ENCODE measurements around the gene POFUT2.

POFUT2 gene

DNA sequence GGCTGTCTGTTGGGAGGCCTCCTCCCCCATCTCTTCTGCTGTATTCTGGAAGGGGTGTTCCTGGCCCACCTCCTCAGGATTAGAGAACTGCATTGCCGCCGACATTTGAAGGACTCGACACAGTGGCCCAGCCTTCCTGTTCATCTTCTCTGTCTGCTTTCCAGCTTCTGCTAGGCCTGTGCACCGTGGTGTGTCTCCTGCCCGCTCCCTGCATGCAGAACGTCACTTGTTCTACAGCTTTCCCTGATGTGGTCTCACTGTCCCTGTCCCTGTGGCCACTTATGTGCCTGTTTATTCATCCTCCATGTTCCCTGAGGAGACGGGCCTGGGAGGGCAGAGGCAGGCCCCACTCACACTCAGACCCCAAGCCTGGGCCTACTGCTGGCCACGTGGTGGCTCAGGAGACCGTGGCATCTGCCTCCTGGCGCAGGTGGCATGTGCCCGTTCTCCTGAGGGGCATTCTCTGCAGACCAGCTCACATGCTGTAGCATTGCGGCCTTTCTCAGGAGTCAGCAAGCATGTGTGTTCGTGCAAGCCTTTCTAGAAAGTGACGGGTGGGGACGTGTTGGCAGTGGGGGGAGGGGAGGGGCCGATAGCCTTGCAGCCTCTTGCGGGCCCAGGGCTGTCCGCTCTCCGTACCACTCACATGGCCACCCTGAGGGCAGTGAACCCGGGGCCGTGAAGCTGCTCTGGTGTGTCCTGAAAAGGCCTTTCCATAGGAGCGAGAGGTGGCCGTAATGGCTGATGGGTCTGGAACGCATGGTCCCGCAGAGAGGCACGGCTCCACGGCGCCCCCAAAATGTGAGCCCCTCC lies 35.9 kb downstream of the POFUT2 start:
- Mint-ChIP-seq H3K27ac (no peak overlapping the region), H3K36me3 (no peaks in the 10 kb centered on the region), H3K9me3 (ENCODE audit: low read depth) (no peaks in the 10 kb centered on the region), H3K4me1 (ENCODE audit: low read depth) (peaks cover 2% of the 10 kb centered on the region), H3K27me3 (peaks cover 7% of the 10 kb centered on the region), H3K4me3 (no peak overlapping the region)

DNA sequence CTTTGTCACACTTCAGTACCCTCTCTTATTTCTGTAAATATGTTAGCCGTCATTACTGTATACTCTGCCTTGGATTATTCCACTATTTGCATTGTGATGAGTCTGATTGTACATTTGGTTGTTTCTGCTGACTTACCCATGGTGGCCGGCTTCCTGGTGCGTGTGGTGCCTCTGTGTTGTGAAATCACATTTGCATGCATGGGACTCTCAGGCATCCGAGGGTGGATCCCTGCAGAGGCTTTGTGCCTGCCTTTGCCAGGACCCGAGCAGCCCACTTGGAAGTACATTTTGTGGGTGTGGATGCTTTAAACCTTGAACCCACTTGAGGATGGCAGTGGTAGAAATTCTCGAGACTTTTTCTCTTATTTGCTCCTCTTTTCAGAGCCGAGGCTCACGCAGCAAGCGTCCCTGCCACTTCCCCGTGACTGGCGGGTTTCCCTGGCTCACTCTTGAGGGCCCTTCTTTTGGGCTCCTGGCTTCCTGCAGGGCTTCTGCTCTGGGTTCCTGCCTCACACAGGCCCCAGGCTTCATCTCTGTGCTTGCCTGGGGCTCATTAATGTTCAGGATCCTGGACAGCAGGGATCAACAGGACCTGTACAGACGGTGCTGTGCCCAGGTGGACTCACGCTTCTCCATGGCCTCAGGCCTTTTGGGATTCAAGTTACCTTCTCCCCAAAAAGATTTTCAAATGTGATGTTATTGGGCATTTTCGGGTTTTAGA lies 36.6 kb downstream of the POFUT2 start:
- Mint-ChIP-seq H3K4me3 (no peak overlapping the region), H3K36me3 (no peaks in the 10 kb centered on the region), H3K4me1 (ENCODE audit: low read depth) (peaks cover 2% of the 10 kb centered on the region), H3K27ac (no peak overlapping the region), H3K27me3 (peaks cover 8% of the 10 kb centered on the region), H3K9me3 (ENCODE audit: low read depth) (no peaks in the 10 kb centered on the region)

DNA sequence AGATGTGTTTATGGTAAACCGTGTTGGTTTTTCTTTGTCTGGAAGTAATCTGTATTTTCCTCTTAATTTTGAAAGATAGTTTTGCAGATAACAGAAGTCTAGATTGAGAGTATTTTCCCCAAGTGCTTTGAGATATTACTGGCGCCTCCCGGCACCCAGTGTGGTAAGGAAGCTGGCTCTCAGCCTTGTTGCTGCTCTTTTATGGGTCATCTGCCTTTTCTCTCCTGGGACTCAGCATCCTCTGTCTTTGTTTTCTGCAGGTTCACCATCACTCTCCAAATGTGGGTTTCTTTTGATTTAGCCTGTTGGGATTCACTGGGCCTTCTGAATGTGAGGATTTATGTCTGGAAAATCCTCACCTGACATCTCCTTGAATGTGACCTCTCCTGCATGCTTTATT lies 37.4 kb downstream of the POFUT2 start:
- Mint-ChIP-seq H3K4me1 (ENCODE audit: low read depth) (peaks cover 2% of the 10 kb centered on the region), H3K36me3 (no peaks in the 10 kb centered on the region), H3K4me3 (no peak overlapping the region), H3K27me3 (peaks cover 8% of the 10 kb centered on the region), H3K27ac (no peak overlapping the region), H3K9me3 (ENCODE audit: low read depth) (no peaks in the 10 kb centered on the region)

DNA sequence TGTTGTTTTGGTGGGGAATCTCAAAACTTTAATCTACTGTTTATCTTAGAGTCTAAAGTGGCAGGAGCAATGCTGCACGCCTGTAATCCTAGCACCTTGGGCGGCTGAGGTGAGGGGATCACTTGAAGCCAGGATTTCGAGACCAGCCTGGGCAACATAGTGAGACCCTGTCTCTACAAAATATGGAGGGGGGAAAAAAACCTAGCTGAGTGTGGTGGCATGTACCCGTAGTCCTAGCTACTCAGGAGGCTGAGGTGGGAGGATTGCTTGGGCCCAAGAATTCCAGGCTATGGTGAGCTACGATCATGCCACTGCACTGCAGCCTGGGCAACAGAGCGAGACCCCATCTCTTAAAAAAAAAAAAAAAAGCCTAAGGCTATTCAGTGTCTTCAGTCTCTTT lies 38.1 kb downstream of the POFUT2 start:
- Mint-ChIP-seq H3K36me3 (no peaks in the 10 kb centered on the region), H3K4me1 (ENCODE audit: low read depth) (no peaks in the 10 kb centered on the region), H3K9me3 (ENCODE audit: low read depth) (no peaks in the 10 kb centered on the region), H3K27me3 (peaks cover 5% of the 10 kb centered on the region), H3K4me3 (no peak overlapping the region), H3K27ac (no peak overlapping the region)

DNA sequence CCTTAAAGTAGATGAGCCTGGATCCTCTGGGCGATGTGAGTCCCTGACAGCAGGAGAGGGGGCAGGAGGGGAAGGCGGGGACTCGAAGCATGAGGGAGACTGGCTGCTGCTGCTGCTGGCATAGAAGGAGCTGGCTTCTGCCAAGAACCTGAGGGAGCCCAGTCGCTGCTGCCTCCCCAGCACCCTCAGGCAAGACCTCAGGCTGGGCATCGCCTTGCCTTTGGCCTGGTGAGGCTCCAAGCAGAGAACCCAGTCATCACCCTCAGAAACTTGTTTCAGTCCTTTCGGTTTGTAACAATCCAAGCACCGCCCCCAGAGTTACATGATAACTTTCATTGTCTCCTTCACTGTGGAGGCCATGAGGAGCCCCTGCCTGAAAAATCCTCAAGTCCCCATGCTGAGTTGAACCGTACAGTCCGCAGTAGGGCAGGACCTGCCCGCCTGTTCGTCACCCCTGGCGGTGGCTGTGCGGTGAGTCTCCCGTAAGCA lies 38.8 kb downstream of the POFUT2 start:
- no peak overlapping the region for H3K27ac Mint-ChIP-seq

DNA sequence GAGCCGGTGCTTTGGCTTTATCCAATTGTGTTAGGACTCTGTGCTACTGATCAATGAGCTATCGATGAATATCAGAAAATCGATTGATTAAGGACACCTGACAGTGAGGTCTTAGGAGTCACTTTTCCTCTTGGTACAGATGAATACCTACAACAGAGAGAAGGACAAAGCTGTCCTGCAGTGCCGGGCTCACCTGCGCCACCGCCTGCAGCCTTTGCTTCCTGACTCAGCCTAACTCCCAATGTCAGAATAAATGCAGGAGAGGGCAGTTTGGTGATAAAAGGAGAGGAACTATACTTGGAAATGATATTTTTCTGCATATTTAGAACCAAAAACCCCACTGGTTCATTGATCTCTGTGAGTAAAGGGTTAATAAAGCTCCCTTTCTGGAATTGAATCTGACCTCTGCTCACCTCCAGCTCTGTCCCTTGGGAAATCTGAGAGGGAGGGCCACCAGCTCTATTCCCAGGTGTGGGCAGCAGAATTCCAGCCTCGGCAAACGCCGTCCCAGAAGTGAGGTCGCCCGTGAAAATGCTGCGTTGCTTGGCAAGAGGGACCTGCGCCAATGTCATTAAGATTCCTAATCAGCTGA lies 39.3 kb downstream of the POFUT2 start:
- peaks cover 1% of the 10 kb centered on the region for H3K27me3 Mint-ChIP-seq
- no peaks in the 10 kb centered on the region for H3K36me3 Mint-ChIP-seq
- H3K4me3 Mint-ChIP-seq = no peak overlapping the region
- H3K9me3 Mint-ChIP-seq (ENCODE audit: low read depth) = peaks cover 5% of the 10 kb centered on the region
- H3K4me1 Mint-ChIP-seq (ENCODE audit: low read depth) = no peaks in the 10 kb centered on the region
- no peak overlapping the region for H3K27ac Mint-ChIP-seq

More for the DNA sequence above, 38.8 kb downstream of the POFUT2 start:
- Mint-ChIP-seq H3K4me3 (no peak overlapping the region), H3K4me1 (ENCODE audit: low read depth) (no peaks in the 10 kb centered on the region), H3K27me3 (peaks cover 1% of the 10 kb centered on the region), H3K36me3 (no peaks in the 10 kb centered on the region), H3K9me3 (ENCODE audit: low read depth) (no peaks in the 10 kb centered on the region)

DNA sequence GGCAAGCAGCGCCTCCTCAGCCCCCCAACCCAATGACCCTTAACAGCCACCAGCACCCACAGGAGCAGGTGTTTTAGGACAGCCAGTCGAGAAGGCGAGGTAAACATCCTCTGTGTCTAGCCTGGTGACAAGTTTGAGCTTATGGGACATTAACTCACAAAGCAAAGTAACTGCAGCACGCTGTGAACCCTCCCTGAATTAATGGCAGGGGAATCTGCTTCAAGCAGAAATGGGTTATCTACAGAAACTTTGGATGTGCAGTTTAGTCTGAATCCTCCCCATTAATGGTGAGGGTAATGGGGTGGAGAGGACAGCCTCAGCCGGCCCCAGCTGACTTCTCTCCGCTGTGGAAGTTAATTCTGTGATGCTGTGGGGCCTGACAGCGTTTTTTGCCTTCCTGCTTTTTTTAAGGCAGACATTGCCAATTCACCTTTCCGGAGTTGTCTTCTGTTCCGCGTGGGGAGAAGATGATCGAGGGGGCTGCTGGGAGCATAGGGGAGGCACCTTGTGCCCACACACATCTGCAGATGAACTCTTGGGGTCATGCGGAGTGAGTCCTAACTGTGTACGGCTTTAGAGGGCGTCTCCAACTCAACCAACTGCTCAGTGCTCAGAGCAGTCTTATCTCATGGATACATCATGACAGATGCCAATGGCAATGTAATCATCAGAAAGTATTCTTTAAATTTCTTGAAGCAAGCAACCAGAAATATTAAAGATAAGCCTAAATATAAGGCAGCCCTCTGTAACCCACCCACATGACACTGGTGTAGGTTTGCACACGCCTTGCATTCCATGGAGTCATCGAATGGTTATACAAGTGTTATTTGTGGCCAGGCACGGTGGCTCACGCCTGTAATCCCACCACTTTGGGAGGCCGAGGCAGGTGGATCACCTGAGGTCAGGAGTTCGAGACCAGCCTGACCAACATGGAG lies 41.0 kb downstream of the POFUT2 start:
- Mint-ChIP-seq H3K4me1 (ENCODE audit: low read depth) (no peaks in the 10 kb centered on the region), H3K27me3 (peaks cover 4% of the 10 kb centered on the region), H3K27ac (no peak overlapping the region), H3K9me3 (ENCODE audit: low read depth) (peaks cover 6% of the 10 kb centered on the region), H3K36me3 (no peaks in the 10 kb centered on the region), H3K4me3 (no peak overlapping the region)

DNA sequence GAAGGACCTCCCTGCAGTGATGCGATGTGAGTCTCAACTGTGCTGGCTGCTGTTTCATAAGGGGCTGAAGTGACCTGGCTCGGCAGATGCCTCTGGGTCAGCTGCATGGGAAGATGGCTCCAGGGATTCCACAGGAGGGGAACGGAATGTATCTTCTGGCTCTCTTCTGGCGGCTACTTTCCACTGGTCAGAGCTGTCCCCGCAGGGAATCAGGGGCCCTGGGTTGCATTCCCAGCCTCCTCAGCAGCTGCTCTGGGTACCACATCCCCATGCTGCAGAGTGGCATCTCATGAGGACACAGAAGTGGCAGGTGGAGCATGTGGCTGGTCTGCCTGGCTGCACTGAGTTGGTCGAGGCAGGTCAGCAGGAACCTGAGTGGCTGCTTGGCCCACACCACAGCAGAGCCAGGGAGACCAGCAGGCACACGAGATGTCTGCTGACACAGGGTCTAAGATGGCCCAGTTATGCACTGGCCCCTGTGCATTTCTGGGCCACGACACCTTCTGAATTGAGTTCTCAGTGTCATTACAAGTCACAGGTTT lies 42.8 kb downstream of the POFUT2 start:
- Mint-ChIP-seq H3K4me1 (ENCODE audit: low read depth) (no peaks in the 10 kb centered on the region), H3K27me3 (peaks cover 4% of the 10 kb centered on the region), H3K9me3 (ENCODE audit: low read depth) (peaks cover 6% of the 10 kb centered on the region), H3K36me3 (no peaks in the 10 kb centered on the region), H3K27ac (no peak overlapping the region), H3K4me3 (no peak overlapping the region)

DNA sequence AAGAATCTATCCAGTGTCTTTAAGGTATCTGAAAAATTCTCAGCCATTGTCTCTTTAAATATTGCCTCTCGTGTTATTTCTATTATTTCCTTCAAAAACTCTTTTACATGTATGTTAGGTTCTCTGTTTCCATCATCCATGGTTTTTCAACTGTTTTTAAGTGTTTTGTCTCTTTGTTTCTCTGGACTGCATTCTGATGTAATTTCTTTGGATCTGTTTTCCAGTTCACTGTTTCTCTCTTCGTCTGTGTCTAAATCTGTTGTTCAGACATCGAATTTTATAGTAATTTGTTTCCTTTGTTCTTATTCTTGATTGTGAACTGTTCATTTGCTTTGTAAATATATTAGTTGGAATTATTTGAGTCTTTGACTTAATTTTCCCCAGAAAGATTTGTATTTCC lies 44.1 kb downstream of the POFUT2 start:
- Mint-ChIP-seq H3K27ac (no peak overlapping the region), H3K4me3 (no peak overlapping the region), H3K27me3 (peaks cover 4% of the 10 kb centered on the region), H3K36me3 (no peaks in the 10 kb centered on the region), H3K4me1 (ENCODE audit: low read depth) (no peaks in the 10 kb centered on the region), H3K9me3 (ENCODE audit: low read depth) (peaks cover 6% of the 10 kb centered on the region)

DNA sequence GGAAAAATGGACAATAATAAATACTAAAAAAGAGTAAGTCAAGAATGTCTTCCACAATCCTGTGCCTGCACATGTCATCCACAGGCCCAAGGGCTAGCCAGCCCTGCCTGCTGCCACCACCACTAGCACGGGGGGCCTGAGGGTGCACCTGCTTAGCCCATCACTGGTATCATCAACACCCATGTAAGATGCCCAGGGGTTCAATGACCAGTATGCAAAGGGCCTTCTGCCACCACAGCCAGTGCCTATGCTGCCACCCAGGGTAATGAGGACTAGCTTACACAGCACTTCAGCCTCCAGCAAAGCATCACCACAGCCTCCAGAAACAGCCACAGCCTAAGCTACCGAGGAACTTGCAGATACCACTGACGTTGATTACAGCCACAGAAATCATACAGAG lies 46.3 kb downstream of the POFUT2 start:
- H3K9me3 Mint-ChIP-seq (ENCODE audit: low read depth) = peaks cover 6% of the 10 kb centered on the region
- H3K36me3 Mint-ChIP-seq = no peaks in the 10 kb centered on the region
- no peak overlapping the region for H3K4me3 Mint-ChIP-seq
- H3K27ac Mint-ChIP-seq = no peak overlapping the region
- peaks cover 11% of the 10 kb centered on the region for H3K27me3 Mint-ChIP-seq
- H3K4me1 Mint-ChIP-seq (ENCODE audit: low read depth) = no peaks in the 10 kb centered on the region

DNA sequence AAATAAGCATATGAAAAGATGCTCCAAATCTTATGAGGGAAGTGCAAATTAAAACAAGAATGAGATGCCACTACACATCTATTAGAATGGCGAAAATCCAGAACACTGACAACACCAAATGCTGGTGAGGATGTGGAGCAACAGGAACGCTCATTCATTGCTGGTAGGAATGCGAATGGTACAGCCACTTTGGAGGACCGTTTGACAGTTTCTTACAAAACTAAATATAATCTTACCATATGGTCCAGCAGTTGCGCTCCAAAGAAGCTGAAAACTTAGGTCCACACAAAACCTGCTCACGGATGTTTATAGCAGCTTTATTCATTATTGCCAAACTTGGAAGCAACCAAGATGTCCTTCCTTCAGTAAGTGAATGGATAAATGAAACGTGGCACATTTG lies 50.3 kb downstream of the POFUT2 start:
- no peaks in the 10 kb centered on the region for H3K36me3 Mint-ChIP-seq

DNA sequence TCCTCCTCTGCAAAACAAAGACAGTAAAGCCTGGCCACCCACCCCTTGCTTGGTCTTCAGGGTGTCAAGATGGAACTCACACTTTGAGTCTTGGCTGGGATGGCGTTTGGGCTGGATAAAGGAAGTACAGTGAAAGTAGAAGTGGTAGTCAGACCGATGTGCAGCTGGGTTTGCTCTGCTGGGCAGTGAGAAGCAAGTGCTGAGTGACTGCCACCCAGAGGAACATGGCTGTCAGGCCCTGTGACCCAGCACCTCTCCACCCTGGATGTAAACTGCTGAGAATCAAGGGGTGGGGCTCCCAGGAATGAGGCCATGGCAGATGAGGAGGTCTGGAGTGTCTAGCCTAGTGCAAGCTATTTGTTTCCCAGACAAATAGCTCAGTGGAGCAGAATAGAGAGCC lies 51.2 kb downstream of the POFUT2 start:
- Mint-ChIP-seq H3K27ac (no peak overlapping the region), H3K9me3 (ENCODE audit: low read depth) (no peaks in the 10 kb centered on the region), H3K4me3 (no peak overlapping the region), H3K27me3 (peaks cover 9% of the 10 kb centered on the region), H3K36me3 (no peaks in the 10 kb centered on the region), H3K4me1 (ENCODE audit: low read depth) (no peaks in the 10 kb centered on the region)

More for the DNA sequence above, 50.3 kb downstream of the POFUT2 start:
- no peaks in the 10 kb centered on the region for H3K4me1 Mint-ChIP-seq (ENCODE audit: low read depth)
- H3K27ac Mint-ChIP-seq = no peak overlapping the region
- no peak overlapping the region for H3K4me3 Mint-ChIP-seq
- peaks cover 11% of the 10 kb centered on the region for H3K27me3 Mint-ChIP-seq
- no peaks in the 10 kb centered on the region for H3K9me3 Mint-ChIP-seq (ENCODE audit: low read depth)

DNA sequence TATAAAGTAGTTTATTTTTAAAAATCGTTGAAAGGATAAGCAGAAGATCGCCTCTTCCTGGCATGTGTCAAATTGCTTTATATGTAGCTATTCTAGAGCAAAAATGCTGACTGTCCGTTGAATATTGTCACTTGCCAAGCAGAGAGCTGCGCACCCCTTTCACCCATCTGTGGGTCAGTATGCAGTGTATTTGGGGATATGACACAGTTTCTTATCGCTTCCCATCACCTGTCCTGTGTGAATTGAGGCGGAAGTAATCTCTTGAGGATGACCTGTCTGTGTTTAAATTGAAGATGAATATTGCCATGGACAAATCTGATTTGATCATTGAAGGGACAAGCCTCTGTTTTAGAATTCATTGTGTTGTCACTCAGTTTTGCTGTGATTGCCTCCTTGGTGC lies 52.2 kb downstream of the POFUT2 start:
- H3K27ac Mint-ChIP-seq = no peak overlapping the region
- H3K4me1 Mint-ChIP-seq (ENCODE audit: low read depth) = no peaks in the 10 kb centered on the region
- H3K4me3 Mint-ChIP-seq = no peak overlapping the region
- H3K9me3 Mint-ChIP-seq (ENCODE audit: low read depth) = no peaks in the 10 kb centered on the region
- H3K36me3 Mint-ChIP-seq = no peaks in the 10 kb centered on the region
- peaks cover 9% of the 10 kb centered on the region for H3K27me3 Mint-ChIP-seq

DNA sequence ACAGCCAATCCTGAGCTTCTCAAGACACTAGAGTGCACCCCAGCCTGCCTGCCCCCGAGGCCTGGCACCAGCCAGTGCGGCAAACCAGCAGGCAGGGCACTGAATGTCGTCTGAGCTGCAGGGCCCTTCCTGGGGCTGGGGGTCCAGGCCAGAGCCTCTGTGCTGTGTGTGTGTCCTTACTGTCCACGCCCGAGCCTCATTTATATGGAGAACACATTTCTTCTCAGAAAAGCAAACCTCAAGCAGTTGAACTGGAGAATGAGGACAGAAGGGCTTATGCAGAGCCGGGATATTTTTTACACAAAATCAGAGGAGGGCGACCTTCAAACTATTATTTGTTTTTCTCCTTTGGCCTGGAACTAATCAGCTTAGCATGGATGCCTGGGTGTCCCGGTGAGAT lies 52.7 kb downstream of the POFUT2 start:
- H3K4me3 Mint-ChIP-seq = no peak overlapping the region
- H3K27me3 Mint-ChIP-seq = peaks cover 9% of the 10 kb centered on the region
- H3K9me3 Mint-ChIP-seq (ENCODE audit: low read depth) = no peaks in the 10 kb centered on the region
- no peak overlapping the region for H3K27ac Mint-ChIP-seq
- H3K4me1 Mint-ChIP-seq (ENCODE audit: low read depth) = no peaks in the 10 kb centered on the region
- no peaks in the 10 kb centered on the region for H3K36me3 Mint-ChIP-seq
